Loucy (cell line): ENCODE data around the gene MYO18B.

Experiments used
- H2AFZ ChIP-seq: fragments of 200-600 bp; sonication (generic); 2 replicates; pipeline ENCODE4 v1.6.0; 2016; ENCODE audit warnings: antibody characterized with exemption, mild to moderate bottlenecking, low read length, moderate library complexity
- H3F3A ChIP-seq: fragments of 200-600 bp; 2 replicates; pipeline ENCODE4 v1.6.0; 2016; ENCODE audit warnings: antibody characterized with exemption, low read depth, mild to moderate bottlenecking
- H3K27me3 ChIP-seq: fragments of 200-600 bp; sonication (generic); 2 replicates; pipeline ENCODE4 v1.6.1; 2014; ENCODE audit warnings: low read length, mild to moderate bottlenecking; ENCODE audit not compliant: insufficient read depth, poor library complexity, severe bottlenecking
- H3K36me3 ChIP-seq: fragments of 200-600 bp; sonication (generic); 2 replicates; pipeline ENCODE4 v1.6.1; 2016; ENCODE audit warnings: low read length; ENCODE audit not compliant: insufficient read depth
- H3K4me1 ChIP-seq: fragments of 200-600 bp; sonication (generic); 2 replicates; pipeline ENCODE4 v1.5.1; 2014; ENCODE audit warnings: low read length, mild to moderate bottlenecking; ENCODE audit not compliant: insufficient read depth, poor library complexity, severe bottlenecking
- H3K4me2 ChIP-seq: fragments of 200-600 bp; sonication (generic); 2 replicates; pipeline ENCODE4 v1.6.0; 2014; ENCODE audit warnings: antibody characterized with exemption, low read length, low read depth, mild to moderate bottlenecking; ENCODE audit not compliant: poor library complexity, severe bottlenecking
- H3K4me3 ChIP-seq: fragments of 200-600 bp; sonication (generic); 2 replicates; pipeline ENCODE4 v1.5.1; 2014; ENCODE audit warnings: low read length, mild to moderate bottlenecking, mixed read lengths; ENCODE audit not compliant: poor library complexity, severe bottlenecking
- H3K79me2 ChIP-seq: fragments of 200-600 bp; sonication (generic); 2 replicates; pipeline ENCODE4 v1.6.1; 2014; ENCODE audit warnings: low read length; ENCODE audit not compliant: insufficient read depth
- H3K9ac ChIP-seq: fragments of 200-600 bp; sonication (generic); 2 replicates; pipeline ENCODE4 v1.6.0; 2014; ENCODE audit warnings: mild to moderate bottlenecking, low read depth, low read length, moderate library complexity; ENCODE audit not compliant: poor library complexity, severe bottlenecking
- H3K9me2 ChIP-seq: fragments of 200-600 bp; sonication (generic); replicated peaks from 2 replicates; pipeline ENCODE4 v1.6.1; 2016; ENCODE audit warnings: low read depth, low read length, mixed read lengths
- H3K9me3 ChIP-seq: fragments of 200-600 bp; sonication (generic); 2 replicates; pipeline ENCODE4 v1.6.1; 2014; ENCODE audit warnings: mild to moderate bottlenecking, antibody characterized with exemption, low read length, low read depth; ENCODE audit not compliant: insufficient read depth
- H4K20me1 ChIP-seq: fragments of 200-600 bp; sonication (generic); 2 replicates; pipeline ENCODE4 v1.6.0; 2014; ENCODE audit warnings: antibody characterized with exemption, low read length, mild to moderate bottlenecking; ENCODE audit not compliant: insufficient read depth, poor library complexity, severe bottlenecking
- CTCF ChIP-seq: fragments of 200-600 bp; sonication (generic); conservative IDR thresholded peaks from 2 replicates; pipeline ENCODE4 v1.5.1; 2014; ENCODE audit warnings: mild to moderate bottlenecking, antibody characterized with exemption, low read length
- EZH2phosphoT487 ChIP-seq: fragments of 200-600 bp; IDR thresholded peaks from 2 replicates; pipeline ENCODE4 v1.6.1; 2018; ENCODE audit warnings: antibody characterized with exemption, mild to moderate bottlenecking, moderate library complexity, borderline replicate concordance

Gene MYO18B

GRCh38 chr22:25928038-25928437, 186.1 kb downstream of the MYO18B start:
- H3K9me3 ChIP-seq, result no peaks in the 10 kb centered on the region
- no peak overlapping the region for H3K9ac ChIP-seq
- no peak overlapping the region for H3K4me3 ChIP-seq
- no peaks in the 10 kb centered on the region for H3K27me3 ChIP-seq
- no peak for TF ChIP-seq EZH2phosphoT487
- TF ChIP-seq CTCF, result no peak
- H3K4me1 ChIP-seq, result no peaks in the 10 kb centered on the region
- H4K20me1 ChIP-seq, result no peaks in the 10 kb centered on the region
- H3K79me2 ChIP-seq, result no peaks in the 10 kb centered on the region
- no peaks in the 10 kb centered on the region for H3K36me3 ChIP-seq
- no peaks in the 10 kb centered on the region for H3F3A ChIP-seq
- H2AFZ ChIP-seq, result no peak overlapping the region
- H3K4me2 ChIP-seq, result no peak overlapping the region
- H3K9me2 ChIP-seq, result no peaks in the 10 kb centered on the region

- Histone ChIP-seq H4K20me1 (no peaks in the 10 kb centered on the region), H3K9me2 (no peaks in the 10 kb centered on the region), H3K4me1 (no peaks in the 10 kb centered on the region), H3K9me3 (no peaks in the 10 kb centered on the region), H3K79me2 (no peaks in the 10 kb centered on the region), H3F3A (no peaks in the 10 kb centered on the region), H3K27me3 (no peaks in the 10 kb centered on the region), H3K4me3 (no peak overlapping the region), H2AFZ (no peak overlapping the region), H3K36me3 (no peaks in the 10 kb centered on the region), H3K4me2 (no peak overlapping the region), H3K9ac (no peak overlapping the region)
- TF ChIP-seq EZH2phosphoT487 (no peak), CTCF (no peak)
Measured at GRCh38 chr22:25929321-25929878, 187.4 kb downstream of the MYO18B start.

GRCh38 chr22:25930083-25930482, 188.1 kb downstream of the MYO18B start:
- Histone ChIP-seq H3K4me2 (no peak overlapping the region), H4K20me1 (no peaks in the 10 kb centered on the region), H2AFZ (no peak overlapping the region), H3K4me3 (no peak overlapping the region), H3K9me3 (no peaks in the 10 kb centered on the region), H3K79me2 (no peaks in the 10 kb centered on the region), H3F3A (no peaks in the 10 kb centered on the region), H3K27me3 (no peaks in the 10 kb centered on the region), H3K9ac (no peak overlapping the region), H3K4me1 (no peaks in the 10 kb centered on the region), H3K9me2 (no peaks in the 10 kb centered on the region), H3K36me3 (no peaks in the 10 kb centered on the region)
- TF ChIP-seq CTCF (no peak), EZH2phosphoT487 (no peak)
